Right atrium auricular region (tissue), 2 donors: ENCODE results near the gene MARCKSL1. TPM values are rescaled to one million over a fixed set of nuclear protein-coding genes. Genes with fewer than 3 reads are reported as not detected.

Experiments
- DNase-seq: peaks from one replicate; pipeline ENCODE4 v3.0.0-alpha.2; 2019; ENCODE audit warnings: low spot score
- H3K27ac ChIP-seq, 2 donors: fragments of 200-600 bp; sonication (generic); 1 replicate in 1 of 2; 2 replicates in 1 of 2; pipeline ENCODE4 v1.5.1; 2016 to 2019
- H3K27me3 ChIP-seq, 2 donors: fragments of 200-600 bp; sonication (generic); one replicate each; pipeline versions ENCODE4 v1.5.1 to v1.6.0; 2017 to 2019
- H3K36me3 ChIP-seq: fragments of 200-600 bp; sonication (generic); one replicate; pipeline ENCODE4 v1.5.1; 2016
- H3K4me1 ChIP-seq, 2 donors: fragments of 200-600 bp; sonication (generic); one replicate each; pipeline versions ENCODE4 v1.5.1 to v1.6.0; 2017 to 2019
- H3K4me3 ChIP-seq, 2 donors: fragments of 200-600 bp; sonication (generic); 1 replicate in 1 of 2; 2 replicates in 1 of 2; pipeline ENCODE4 v1.5.1; 2017 to 2019; ENCODE audit warnings: mild to moderate bottlenecking in 1 of 2, moderate library complexity in 1 of 2
- H3K9me3 ChIP-seq, 2 donors: fragments of 200-600 bp; sonication (generic); one replicate each; pipeline ENCODE4 v1.5.1; 2019
- total RNA-seq, 2 donors: library from RNA; depleted of rRNA; stranded (reverse); fragments of >200 nt; gene quantifications; one replicate each; pipeline ENCODE4 v1.1.0, GENCODE V29; 2016
- TF ChIP-seq, protein P1 (sequence below), 2 donors: fragments of 200-600 bp; sonication (generic); IDR thresholded peaks; one replicate each; pipeline ENCODE4 v1.5.1; 2019; ENCODE audit warnings: antibody characterized with exemption in 2 of 2

Gene MARCKSL1
- total RNA-seq, 2 donors from 2014 or later: 9.5 to 34.5 TPM

DNA sequence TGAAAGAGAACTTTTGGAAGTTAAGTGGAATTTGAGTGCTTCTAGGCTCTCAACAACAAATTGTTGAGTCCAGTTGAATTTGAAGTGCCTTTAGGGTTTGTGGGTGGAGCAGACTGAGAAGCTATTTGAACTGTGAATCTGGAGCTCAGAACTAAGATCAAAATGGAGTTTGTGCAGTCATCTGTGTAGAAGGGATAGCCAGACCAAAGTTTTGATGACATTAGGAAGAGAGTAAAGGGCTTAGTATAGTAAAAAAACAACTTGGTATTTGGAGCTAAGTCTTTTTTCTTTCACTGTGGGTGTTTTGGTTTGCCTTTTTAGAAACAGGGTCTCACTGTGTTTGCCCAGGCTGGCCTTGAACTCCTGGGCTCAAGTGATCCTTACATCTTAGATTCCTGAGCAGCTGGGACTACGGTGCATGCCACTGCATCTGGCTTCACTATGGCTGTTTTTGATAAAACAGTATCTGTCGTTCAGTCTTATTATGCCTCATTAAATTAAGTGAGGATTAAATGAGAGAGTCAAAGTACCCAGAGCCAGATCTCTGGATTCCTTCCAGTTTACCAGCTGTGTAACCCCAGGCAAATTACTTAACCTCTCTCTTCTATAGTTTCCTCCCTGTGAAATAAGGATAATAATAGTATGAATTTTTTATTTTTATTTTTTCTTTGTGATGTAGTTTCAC lies 24.2 kb downstream of the MARCKSL1 start:
- peaks cover under 1% of the 10 kb centered on the region for H3K36me3 ChIP-seq
- TF ChIP-seq, protein P1, sequence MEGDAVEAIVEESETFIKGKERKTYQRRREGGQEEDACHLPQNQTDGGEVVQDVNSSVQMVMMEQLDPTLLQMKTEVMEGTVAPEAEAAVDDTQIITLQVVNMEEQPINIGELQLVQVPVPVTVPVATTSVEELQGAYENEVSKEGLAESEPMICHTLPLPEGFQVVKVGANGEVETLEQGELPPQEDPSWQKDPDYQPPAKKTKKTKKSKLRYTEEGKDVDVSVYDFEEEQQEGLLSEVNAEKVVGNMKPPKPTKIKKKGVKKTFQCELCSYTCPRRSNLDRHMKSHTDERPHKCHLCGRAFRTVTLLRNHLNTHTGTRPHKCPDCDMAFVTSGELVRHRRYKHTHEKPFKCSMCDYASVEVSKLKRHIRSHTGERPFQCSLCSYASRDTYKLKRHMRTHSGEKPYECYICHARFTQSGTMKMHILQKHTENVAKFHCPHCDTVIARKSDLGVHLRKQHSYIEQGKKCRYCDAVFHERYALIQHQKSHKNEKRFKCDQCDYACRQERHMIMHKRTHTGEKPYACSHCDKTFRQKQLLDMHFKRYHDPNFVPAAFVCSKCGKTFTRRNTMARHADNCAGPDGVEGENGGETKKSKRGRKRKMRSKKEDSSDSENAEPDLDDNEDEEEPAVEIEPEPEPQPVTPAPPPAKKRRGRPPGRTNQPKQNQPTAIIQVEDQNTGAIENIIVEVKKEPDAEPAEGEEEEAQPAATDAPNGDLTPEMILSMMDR (IDR thresholded peaks at IDR 0.05): no peak
- no peak overlapping the region for H3K4me3 ChIP-seq
- DNase-seq: no peak
- H3K4me1 ChIP-seq: peaks cover 0 to 7% of the 10 kb centered on the region in 2 donors
- no peaks in the 10 kb centered on the region for H3K27me3 ChIP-seq
- H3K9me3 ChIP-seq: no peaks in the 10 kb centered on the region
- no peak overlapping the region for H3K27ac ChIP-seq

DNA sequence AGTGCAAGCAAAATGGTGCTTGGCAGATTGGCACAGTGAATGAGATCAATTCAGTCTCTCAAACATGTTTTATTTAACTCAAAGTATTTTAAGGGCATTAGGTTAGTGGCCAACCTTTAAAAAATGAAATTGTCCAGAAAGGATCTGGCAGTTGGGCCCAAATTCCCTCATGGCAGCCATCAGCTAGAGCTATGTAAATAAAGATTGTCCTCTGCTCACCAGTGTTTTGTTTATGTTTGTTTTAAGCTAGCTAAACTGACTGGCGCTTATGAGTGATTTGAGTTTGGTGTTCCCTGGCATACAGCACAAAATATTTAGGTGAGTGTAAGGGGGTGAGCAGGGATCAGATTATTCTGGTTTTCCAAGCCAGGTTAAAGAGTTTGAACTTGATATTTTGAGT lies 26.1 kb downstream of the MARCKSL1 start:
- Histone ChIP-seq H3K27me3 (no peaks in the 10 kb centered on the region), H3K9me3 (peaks cover 0 to 4% of the 10 kb centered on the region in 2 donors), H3K36me3 (peaks cover 8% of the 10 kb centered on the region), H3K4me1 (no peaks in the 10 kb centered on the region), H3K27ac (no peak overlapping the region), H3K4me3 (no peak overlapping the region)
- TF ChIP-seq, protein P1 (IDR thresholded peaks at IDR 0.05): no peak
- no peak for DNase-seq

DNA sequence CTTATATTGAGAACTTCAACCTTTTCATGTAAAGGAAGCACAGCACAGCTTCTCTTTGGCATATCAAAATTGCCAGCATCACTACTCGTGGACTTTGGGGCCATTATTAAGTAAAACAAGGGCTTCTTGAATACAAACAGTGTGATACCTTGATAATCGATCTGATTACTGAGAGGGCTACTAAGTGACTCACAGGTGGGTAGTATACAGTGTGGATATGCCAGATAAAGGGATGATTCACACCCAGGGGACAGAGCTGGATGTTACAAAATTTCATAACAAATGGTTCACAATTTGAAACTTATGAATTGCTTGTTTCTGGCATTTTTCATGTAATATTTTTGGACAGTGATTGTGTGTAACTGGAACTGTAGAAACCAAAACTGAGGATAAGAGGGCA lies 28.7 kb downstream of the MARCKSL1 start:
- no peaks in the 10 kb centered on the region for H3K4me1 ChIP-seq
- TF ChIP-seq, protein P1 (IDR thresholded peaks at IDR 0.05): no peak
- peaks cover 0 to 4% of the 10 kb centered on the region in 2 donors for H3K9me3 ChIP-seq
- H3K4me3 ChIP-seq: no peak overlapping the region
- DNase-seq: no peak
- no peaks in the 10 kb centered on the region for H3K27me3 ChIP-seq
- H3K36me3 ChIP-seq: peaks cover 32% of the 10 kb centered on the region
- H3K27ac ChIP-seq: no peak overlapping the region

DNA sequence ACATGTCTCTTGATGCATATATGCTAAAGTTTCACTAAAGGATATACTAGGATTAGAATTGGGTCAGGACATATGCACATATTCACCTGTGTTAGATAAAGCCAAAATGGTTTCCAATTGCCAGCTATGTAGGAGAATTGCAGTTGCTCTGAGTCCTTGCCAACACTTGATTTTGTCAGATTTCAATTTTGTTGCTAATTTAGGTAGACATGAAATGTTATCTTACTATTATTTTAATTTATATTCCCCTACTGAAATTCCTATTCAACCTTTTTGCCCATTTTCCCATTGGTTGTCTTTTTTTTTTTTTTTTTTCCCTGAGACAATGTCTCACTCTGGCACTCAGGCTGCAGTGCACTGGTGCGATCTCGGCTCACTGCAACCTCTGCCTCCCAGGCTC lies 30.7 kb downstream of the MARCKSL1 start:
- H3K4me1 ChIP-seq: no peaks in the 10 kb centered on the region
- no peaks in the 10 kb centered on the region for H3K27me3 ChIP-seq
- DNase-seq: no peak
- H3K4me3 ChIP-seq: no peak overlapping the region
- no peak overlapping the region for H3K27ac ChIP-seq
- H3K9me3 ChIP-seq: peaks cover 0 to 4% of the 10 kb centered on the region in 2 donors
- TF ChIP-seq, protein P1 (IDR thresholded peaks at IDR 0.05): no peak
- peaks cover 32% of the 10 kb centered on the region for H3K36me3 ChIP-seq

DNA sequence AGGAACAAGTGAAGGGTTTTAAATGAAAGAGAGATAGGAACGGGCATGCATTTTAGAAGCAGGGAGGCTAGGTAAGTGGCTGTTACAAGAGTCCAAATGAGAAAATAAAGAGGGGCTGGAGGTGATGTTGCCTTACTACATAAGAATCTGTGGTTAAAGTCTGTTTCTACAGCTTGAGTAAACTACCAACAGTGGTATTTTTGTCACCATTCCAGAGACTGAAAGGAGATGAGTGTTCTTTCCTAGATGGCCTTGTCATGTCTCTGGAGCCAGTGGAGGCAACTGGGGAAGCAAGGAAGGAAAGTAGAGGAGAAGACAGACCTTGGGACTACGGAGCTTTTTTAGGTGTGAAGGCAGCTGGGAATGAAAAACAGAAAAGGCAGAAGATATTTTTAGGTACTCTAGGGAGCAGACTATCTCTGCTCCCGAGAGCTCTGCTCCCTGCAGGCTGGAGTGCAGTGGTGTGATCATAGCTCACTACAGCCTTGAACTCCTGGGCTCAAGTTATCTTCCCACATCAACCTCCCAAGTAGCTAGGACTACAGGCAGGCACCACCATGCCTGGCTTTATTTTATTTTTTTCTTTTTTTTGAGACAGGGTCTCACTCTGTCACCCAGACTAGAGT lies 31.9 kb downstream of the MARCKSL1 start:
- Histone ChIP-seq H3K27me3 (no peaks in the 10 kb centered on the region), H3K4me3 (no peak overlapping the region), H3K9me3 (peaks cover 0 to 4% of the 10 kb centered on the region in 2 donors), H3K27ac (no peak overlapping the region), H3K36me3 (peaks cover 32% of the 10 kb centered on the region), H3K4me1 (no peaks in the 10 kb centered on the region)
- DNase-seq: no peak
- TF ChIP-seq, protein P1 (IDR thresholded peaks at IDR 0.05): no peak
